OCI-M1 (cell line): ENCODE measurements around the gene RNGTT.
"Not testable (repeated sequence)": the region's sequence is repeated elsewhere in the genome, so short reads cannot be mapped to it uniquely, and the experiment has no call there.

Experiments
- DNase-seq: peaks from one replicate; lab custom pipeline; 2025; lab: John Stamatoyannopoulos, UW

Gene RNGTT

GRCh38 chr6:88963139-88964090 is at the start of gene RNGTT:
Gene RNGTT, minus strand, starts transcription at chr6:88963618. Its CDS starts 209 bp downstream, at chr6:88963409.
- peak; percentile 99 for DNase-seq

GRCh38 chr6:89011436-89011835 is 48.0 kb upstream of the RNGTT start:
- no peak for DNase-seq

- no peak for DNase-seq
These were observed 47.4 kb upstream of the RNGTT start for GRCh38 chr6:89010825-89011224.

GRCh38 chr6:89009624-89010059 is 46.2 kb upstream of the RNGTT start:
- DNase-seq = peak; percentile 96

GRCh38 chr6:89008815-89009374 is 45.5 kb upstream of the RNGTT start:
- DNase-seq = no peak

GRCh38 chr6:89008001-89008814 is 44.8 kb upstream of the RNGTT start:
- peak; percentile 24 for DNase-seq

GRCh38 chr6:89007209-89008000 is 44.0 kb upstream of the RNGTT start:
- DNase-seq = no peak

- DNase-seq = peak; percentile 20
These were observed 39.1 kb upstream of the RNGTT start for GRCh38 chr6:89002523-89002922.

- DNase-seq = no peak
These were observed 33.9 kb upstream of the RNGTT start for GRCh38 chr6:88997327-88997726.

GRCh38 chr6:88992741-88993552 is 29.5 kb upstream of the RNGTT start:
- DNase-seq = no peak

GRCh38 chr6:88989215-88989614 is 25.8 kb upstream of the RNGTT start:
- no peak for DNase-seq

GRCh38 chr6:88987922-88988321 is 24.5 kb upstream of the RNGTT start:
- DNase-seq = no peak

- no peak for DNase-seq
These were observed 22.5 kb upstream of the RNGTT start for GRCh38 chr6:88985901-88986300.

GRCh38 chr6:88984606-88985005 is 21.2 kb upstream of the RNGTT start:
- DNase-seq = no peak

- no peak for DNase-seq
These were observed 20.7 kb upstream of the RNGTT start for GRCh38 chr6:88984152-88984551.

GRCh38 chr6:88983532-88983931 is 20.1 kb upstream of the RNGTT start:
- DNase-seq = peak; percentile 61

GRCh38 chr6:88983129-88983528 is 19.7 kb upstream of the RNGTT start:
- DNase-seq = not testable (repeated sequence)

GRCh38 chr6:88982720-88983119 is 19.3 kb upstream of the RNGTT start:
- peak; percentile 84 for DNase-seq

- no peak for DNase-seq
These were observed 12.0 kb upstream of the RNGTT start for GRCh38 chr6:88975369-88975768.

- no peak for DNase-seq
These were observed 9.3 kb upstream of the RNGTT start for GRCh38 chr6:88972504-88973423.
